Liver (tissue), 3 donors: ENCODE measurements around the gene LUC7L3.

Experiments used
- JUND ChIP-seq, 2 donors: IDR thresholded peaks; 2 replicates each; pipeline ENCODE4 v1.6.1; 2016; ENCODE audit warnings: antibody characterized with exemption in 2 of 2
- REST ChIP-seq: IDR thresholded peaks from 2 replicates; pipeline ENCODE4 v1.6.1; 2016; ENCODE audit warnings: antibody characterized with exemption, mild to moderate bottlenecking
- TF ChIP-seq, protein P1 (sequence below): fragments of 150-350 bp; IDR thresholded peaks from 2 replicates; pipeline ENCODE4 v1.5.1; 2017; ENCODE audit warnings: improper control_type of control experiment, low read depth, low read length; ENCODE audit not compliant: missing input control
- donor health status: healthy.
- donor health status: healthy.

GRCh38 chr17:50792132-50792531 lies 72.7 kb downstream of the LUC7L3 start:
- TF ChIP-seq, protein P1, sequence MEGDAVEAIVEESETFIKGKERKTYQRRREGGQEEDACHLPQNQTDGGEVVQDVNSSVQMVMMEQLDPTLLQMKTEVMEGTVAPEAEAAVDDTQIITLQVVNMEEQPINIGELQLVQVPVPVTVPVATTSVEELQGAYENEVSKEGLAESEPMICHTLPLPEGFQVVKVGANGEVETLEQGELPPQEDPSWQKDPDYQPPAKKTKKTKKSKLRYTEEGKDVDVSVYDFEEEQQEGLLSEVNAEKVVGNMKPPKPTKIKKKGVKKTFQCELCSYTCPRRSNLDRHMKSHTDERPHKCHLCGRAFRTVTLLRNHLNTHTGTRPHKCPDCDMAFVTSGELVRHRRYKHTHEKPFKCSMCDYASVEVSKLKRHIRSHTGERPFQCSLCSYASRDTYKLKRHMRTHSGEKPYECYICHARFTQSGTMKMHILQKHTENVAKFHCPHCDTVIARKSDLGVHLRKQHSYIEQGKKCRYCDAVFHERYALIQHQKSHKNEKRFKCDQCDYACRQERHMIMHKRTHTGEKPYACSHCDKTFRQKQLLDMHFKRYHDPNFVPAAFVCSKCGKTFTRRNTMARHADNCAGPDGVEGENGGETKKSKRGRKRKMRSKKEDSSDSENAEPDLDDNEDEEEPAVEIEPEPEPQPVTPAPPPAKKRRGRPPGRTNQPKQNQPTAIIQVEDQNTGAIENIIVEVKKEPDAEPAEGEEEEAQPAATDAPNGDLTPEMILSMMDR: no peak
- TF ChIP-seq REST (no peak), JUND (IDR thresholded peaks at IDR 0.05) (no peak)
